GM12878 (cell line): Measurements from ENCODE around the gene GREM1. TPM values are rescaled to one million over a fixed set of nuclear protein-coding genes. Genes with fewer than 3 reads are reported as not detected.

Experiments
- ATAC-seq: fragments of 200-7000 bp; cut with Tn5 transposase; 3 replicates; pipeline ENCODE4 v1.9.1; 2020; ENCODE audit warnings: mild to moderate bottlenecking, moderate library complexity
- BruUV-seq: library from RNA; stranded (reverse); fragments of 400-500 nt; replicated peaks from 2 replicates; lab custom pipeline; 2021; lab: Mats Ljungman, UMichigan
- CTCF ChIA-PET: fragments of 300-600 bp; sonication (Branson Sonifier 250); formaldehyde crosslinking; extraction: SDS; loops from one replicate; lab custom pipeline; 2021; ENCODE audit warnings: inconsistent platforms; lab: Yijun Ruan, JAX
- POLR2A ChIA-PET: fragments of 350-600 bp; formaldehyde crosslinking; extraction: SDS; loops from one replicate; lab custom pipeline; 2021; ENCODE audit warnings: inconsistent platforms; lab: Charles Lee
- RAD21 ChIA-PET: fragments of 300-600 bp; sonication (Branson Sonifier 250); formaldehyde crosslinking; loops from one replicate; lab custom pipeline; 2023; ENCODE audit warnings: antibody characterized with exemption; ENCODE audit not compliant: unreplicated experiment; lab: Charles Lee
- SMC1A ChIA-PET: fragments of 300-600 bp; sonication (Branson Sonifier 250); formaldehyde crosslinking; loops from one replicate; lab custom pipeline; 2023; ENCODE audit not compliant: unreplicated experiment, uncharacterized antibody; lab: Charles Lee
- DNase-seq: peaks from one replicate; pipeline ENCODE4 v3.0.0-alpha.2; 2011; ENCODE audit warnings: low read depth, low spot score
- FAIRE-seq: peaks from 3 replicates; lab custom pipeline; 2011; peaks lifted over from hg19 to GRCh38; lab: Jason Lieb, UNC
- H2AFZ ChIP-seq: 2 replicates; pipeline ENCODE4 v1.6.0; 2011; ENCODE audit warnings: low read depth, low read length, control low read depth; ENCODE audit not compliant: control insufficient read depth
- H3K27ac ChIP-seq: 2 replicates; pipeline ENCODE4 v1.5.1; 2011; ENCODE audit warnings: control low read depth; ENCODE audit not compliant: control insufficient read depth, insufficient read depth
- H3K27me3 ChIP-seq, 2 experiments: replicated peaks in 1 of 2; 2 replicates each; pipeline versions ENCODE4 v1.6.0 to v1.6.1; 2011; ENCODE audit warnings: low read length in 1 of 2; ENCODE audit not compliant: control insufficient read depth in 2 of 2, insufficient read depth in 2 of 2
- H3K36me3 ChIP-seq, 2 experiments: 2 replicates each; pipeline ENCODE4 v1.5.1; 2011; ENCODE audit warnings: low read length in 1 of 2; ENCODE audit not compliant: control insufficient read depth in 2 of 2, insufficient read depth in 2 of 2
- H3K4me1 ChIP-seq: 2 replicates; pipeline ENCODE4 v1.6.1; 2011; ENCODE audit warnings: mild to moderate bottlenecking, low read length, moderate library complexity, mixed read lengths; ENCODE audit not compliant: control insufficient read depth, insufficient read depth
- H3K4me2 ChIP-seq: 2 replicates; pipeline ENCODE4 v1.6.0; 2011; ENCODE audit warnings: control low read depth; ENCODE audit not compliant: control insufficient read depth, insufficient read depth
- H3K4me3 ChIP-seq: fragments of 200-600 bp; sonication (generic); 2 replicates; pipeline ENCODE4 v1.5.1; 2016
- H3K79me2 ChIP-seq: 2 replicates; pipeline ENCODE4 v1.6.0; 2011; ENCODE audit warnings: low read length; ENCODE audit not compliant: control insufficient read depth, insufficient read depth
- H3K9ac ChIP-seq: 2 replicates; pipeline ENCODE4 v1.8.0; 2011; ENCODE audit warnings: low read length, control low read depth, mixed read lengths; ENCODE audit not compliant: control insufficient read depth, insufficient read depth
- H3K9me3 ChIP-seq: replicated peaks from 3 replicates; pipeline ENCODE4 v1.5.1; 2011; ENCODE audit warnings: mild to moderate bottlenecking, low read length; ENCODE audit not compliant: control insufficient read depth, insufficient read depth
- H4K20me1 ChIP-seq: 2 replicates; pipeline ENCODE4 v1.6.0; 2011; ENCODE audit not compliant: control insufficient read depth, insufficient read depth
- CHD2 ChIP-seq: IDR thresholded peaks from 2 replicates; pipeline ENCODE4 v1.6.1; 2011; ENCODE audit warnings: low read depth, low read length, improper control_type of control experiment, borderline replicate concordance
- IKZF2 ChIP-seq, 2 experiments: fragments of 450-650 bp; IDR thresholded peaks; 2 replicates each; pipeline ENCODE4 v1.6.1; 2017; ENCODE audit warnings: mild to moderate bottlenecking in 2 of 2, moderate library complexity in 2 of 2
- IRF4 ChIP-seq: IDR thresholded peaks from 2 replicates; pipeline ENCODE4 v1.6.1; 2011; ENCODE audit warnings: low read depth, low read length
- MEF2A ChIP-seq: IDR thresholded peaks from 2 replicates; pipeline ENCODE4 v1.6.1; 2011; ENCODE audit warnings: low read depth, mild to moderate bottlenecking, low read length, moderate library complexity; ENCODE audit not compliant: insufficient read depth
- PAX5 ChIP-seq: IDR thresholded peaks from 2 replicates; pipeline ENCODE4 v1.6.1; 2011; ENCODE audit warnings: low read depth, low read length, borderline replicate concordance
- RAD21 ChIP-seq: IDR thresholded peaks from 2 replicates; pipeline ENCODE4 v1.6.1; 2011; ENCODE audit warnings: mild to moderate bottlenecking, low read depth, low read length, moderate library complexity; ENCODE audit not compliant: insufficient read depth
- RBBP5 ChIP-seq: fragments of 200-600 bp; sonication (generic); conservative IDR thresholded peaks from 2 replicates; pipeline ENCODE4 v1.6.1; 2016
- SIX5 ChIP-seq: IDR thresholded peaks from 2 replicates; pipeline ENCODE4 v1.6.1; 2011; ENCODE audit warnings: mild to moderate bottlenecking, low read depth, low read length, moderate library complexity; ENCODE audit not compliant: severe bottlenecking
- SREBF2 ChIP-seq: IDR thresholded peaks from 2 replicates; pipeline ENCODE4 v1.6.1; 2012; ENCODE audit warnings: mild to moderate bottlenecking, low read length
- TCF12 ChIP-seq: IDR thresholded peaks from 2 replicates; pipeline ENCODE4 v1.6.1; 2011; ENCODE audit warnings: low read depth, mild to moderate bottlenecking, low read length
- ZNF207 ChIP-seq: fragments of 450-650 bp; IDR thresholded peaks from 2 replicates; pipeline ENCODE4 v1.6.1; 2014; ENCODE audit warnings: antibody characterized with exemption, mild to moderate bottlenecking, borderline replicate concordance
- ZSCAN29 ChIP-seq: fragments of 450-650 bp; IDR thresholded peaks from 2 replicates; pipeline ENCODE4 v1.6.1; 2017; ENCODE audit warnings: mild to moderate bottlenecking, moderate library complexity
- WGBS: methylation state at CpG from one replicate; pipeline ENCODE4 v1.1.6; 2016; ENCODE audit warnings: low lambda C conversion rate; ENCODE audit not compliant: insufficient replicate concordance, insufficient coverage; ENCODE audit errors: missing lambda C conversion rate; 5-methylcytosine and 5-hydroxymethylcytosine counted together
- in situ Hi-C: fragments of 300-500 bp; cut with MboI; formaldehyde crosslinking; loops from 9 replicates; pipeline ENCODE4 v1.14.3; 2018; ENCODE audit warnings: mixed read lengths
- intact Hi-C: fragments of 100-400 bp; cut with micrococcal nuclease; formaldehyde crosslinking; loops from one replicate; pipeline ENCODE4 v1.14.2; 2022; ENCODE audit not compliant: unreplicated experiment
- polyA plus RNA-seq, 11 experiments: library from polyadenylated mRNA; depleted of rRNA in 4 of 11; unstranded in 6 of 11; stranded (reverse) in 5 of 11; fragments of >200 nt; fragmentation: Nextera tagmentation in 4 of 11; fragmentation: Illumina TruSeq in 1 of 11; extraction: Ambion mirVana in 4 of 11; extraction: Trizol in 1 of 11; gene quantifications; 1 replicate in 1 of 11; 2 replicates in 10 of 11; pipeline versions ENCODE4 v1.2.1 to v1.2.3, GENCODE V29; 2011 to 2016; ENCODE audit warnings: inconsistent platforms in 2 of 11, missing spikeins in 2 of 11, low read depth in 1 of 11
- total RNA-seq, 4 experiments: library from RNA; depleted of rRNA in 3 of 4; stranded (reverse); fragments of >200 nt in 3 of 4; fragmentation: Illumina TruSeq in 1 of 4; extraction: Trizol in 1 of 4; gene quantifications; 2 replicates each; pipeline versions ENCODE4 v1.2.1 to v1.2.3, GENCODE V29; 2013 to 2021

Gene GREM1
- total and polyA plus RNA-seq, 10 of the 15 experiments (the other 5 are each of a cell fraction or from before 2014, with no cell fraction given) = 0.08 to 0.36 (median 0.08) TPM; not detected in 7

GRCh38 chr15:32746116-32746857 lies 28.5 kb downstream of the GREM1 start:
- Histone ChIP-seq H3K9me3 (no peaks in the 10 kb centered on the region), H3K4me2 (no peak overlapping the region), H3K4me1 (no peaks in the 10 kb centered on the region), H3K27ac (no peak overlapping the region), H3K4me3 (no peak overlapping the region), H3K27me3 (no peaks in the 10 kb centered on the region; a peak in 2 of 4 replicates), H3K79me2 (no peaks in the 10 kb centered on the region), H4K20me1 (no peaks in the 10 kb centered on the region), H2AFZ (no peak overlapping the region), H3K36me3 (no peaks in the 10 kb centered on the region), H3K9ac (no peak overlapping the region)
- intact Hi-C loops (loop anchor here (10.0 kb wide), 2 partner anchors 49 to 61 kb away; no protein-coding TSS in a partner anchor), in situ Hi-C loops (no loop called here)
- DNase-seq (no peak), ATAC-seq (no peak), FAIRE-seq (no peak)
- WGBS = 47% methylated on average over 4 of the region's 4 CpGs
- SMC1A ChIA-PET = no interaction called here
- POLR2A ChIA-PET = no interaction called here
- BruUV-seq = no TSS peak
- no peak for TF ChIP-seq ZSCAN29
- no peak for TF ChIP-seq CHD2
- TF ChIP-seq SIX5 = no peak
- TF ChIP-seq IKZF2 (IDR thresholded peaks at IDR 0.05) = no peak
- TF ChIP-seq RAD21 = no peak
- no peak for TF ChIP-seq RBBP5
- no peak for TF ChIP-seq PAX5
- TF ChIP-seq IRF4 = no peak
- no peak for TF ChIP-seq ZNF207
- TF ChIP-seq SREBF2 = no peak
- TF ChIP-seq TCF12 = no peak
- no peak for TF ChIP-seq MEF2A
- CTCF ChIA-PET = no interaction called here
- RAD21 ChIA-PET = no interaction called here
